CD4-positive, alpha-beta T cell treated with Interferon alpha-2 for 1 hour (primary cell): Measurements from ENCODE around the gene LRMDA.
A peak's percentile ranks its signal among the peaks of the same experiment; 100 is the strongest.

ENCODE experiments used
- DNase-seq, 2 donors: peaks; one replicate each; pipeline ENCODE4 v3.0.0-alpha.2; 2020 to 2022

The LRMDA gene

GRCh38 chr10:75681334-75681733 is 249.9 kb downstream of the LRMDA start:
- DNase-seq: no peak

GRCh38 chr10:75682649-75683557 is 251.5 kb downstream of the LRMDA start:
- DNase-seq: no peak

GRCh38 chr10:75685187-75685586 is 253.8 kb downstream of the LRMDA start:
- DNase-seq: no peak

GRCh38 chr10:75688506-75689300 is 257.3 kb downstream of the LRMDA start:
- DNase-seq: no peak

- no peak for DNase-seq
Measured at GRCh38 chr10:75693489-75693888, 262.1 kb downstream of the LRMDA start.

GRCh38 chr10:75694269-75694668 is 262.8 kb downstream of the LRMDA start:
- DNase-seq: no peak

GRCh38 chr10:75694790-75695189 is 263.4 kb downstream of the LRMDA start:
- DNase-seq: no peak

- no peak for DNase-seq
Measured at GRCh38 chr10:75695994-75696393, 264.6 kb downstream of the LRMDA start.

- peak in 1 of 2 donors; percentile 5 for DNase-seq
Measured at GRCh38 chr10:75696536-75696935, 265.1 kb downstream of the LRMDA start.

- DNase-seq: no peak
Measured at GRCh38 chr10:75703191-75703854, 271.9 kb downstream of the LRMDA start.

- no peak for DNase-seq
Measured at GRCh38 chr10:75705426-75705825, 274.0 kb downstream of the LRMDA start.

GRCh38 chr10:75707080-75707840 is 275.8 kb downstream of the LRMDA start:
- DNase-seq: no peak

- DNase-seq: no peak
Measured at GRCh38 chr10:75708060-75708459, 276.6 kb downstream of the LRMDA start.

- DNase-seq: no peak
Measured at GRCh38 chr10:75709245-75709644, 277.8 kb downstream of the LRMDA start.

- no peak for DNase-seq
Measured at GRCh38 chr10:75709811-75710210, 278.4 kb downstream of the LRMDA start.

- no peak for DNase-seq
Measured at GRCh38 chr10:75712242-75712880, 280.9 kb downstream of the LRMDA start.

GRCh38 chr10:75716506-75716905 is 285.1 kb downstream of the LRMDA start:
- DNase-seq: no peak

- no peak for DNase-seq
Measured at GRCh38 chr10:75717126-75717916, 285.9 kb downstream of the LRMDA start.

- DNase-seq: no peak
Measured at GRCh38 chr10:75718991-75719390, 287.6 kb downstream of the LRMDA start.

- no peak for DNase-seq
Measured at GRCh38 chr10:75720157-75720556, 288.7 kb downstream of the LRMDA start.

GRCh38 chr10:75722020-75722419 is 290.6 kb downstream of the LRMDA start:
- DNase-seq: no peak
